Keratinocyte (primary cell): Measurements from ENCODE around the gene HPN.

ENCODE experiments used
- CTCF ChIP-seq, 3 experiments: IDR thresholded peaks in 1 of 3; conservative IDR thresholded peaks in 1 of 3; optimal IDR thresholded peaks in 1 of 3; 2 replicates in 2 of 3; 3 replicates in 1 of 3; pipeline versions ENCODE3 to v1.5.1; 2011; ENCODE audit warnings: low read length in 3 of 3, mild to moderate bottlenecking in 3 of 3, moderate library complexity in 2 of 3, control low read depth in 1 of 3, inconsistent platforms in 1 of 3; ENCODE audit not compliant: insufficient read depth in 2 of 3; ENCODE audit errors: extremely low read depth in 1 of 3
- EZH2 ChIP-seq: IDR thresholded peaks from one replicate; pipeline ENCODE4 v1.6.1; 2012; ENCODE audit warnings: inconsistent platforms, mild to moderate bottlenecking, low read length, moderate library complexity

GRCh38 chr19:35011091-35011689 lies 30.3 kb upstream of the HPN start:
- TF ChIP-seq CTCF (optimal IDR thresholded peaks at IDR 0.05 in 1 of 3, IDR thresholded peaks at IDR 0.05 in 1 of 3, conservative IDR thresholded peaks at IDR 0.05 in 1 of 3; ENCODE audit: extremely low read depth in 1 of 3, insufficient read depth in 2 of 3, low read length in 3 of 3) (no peak), EZH2 (no peak)
